ENCODE results near the gene PRKCA.

Gene PRKCA

GRCh38 chr17:66429680-66430079 is 127.3 kb downstream of the PRKCA start:
- Histone ChIP-seq H3K79me2 (ENCODE audit: control insufficient read depth, low read length) (peaks cover 5% of the 10 kb centered on the region; the same call in 1 of the 2 replicates), H3K27me3 (ENCODE audit: control insufficient read depth, low read length) (no peaks in the 10 kb centered on the region), H4K20me1 (ENCODE audit: control insufficient read depth, insufficient read depth, low read depth, low read length) (no peaks in the 10 kb centered on the region), H3K4me1 (ENCODE audit: control insufficient read depth, low read length) (peaks cover 32% of the 10 kb centered on the region), H3K4me3 (ENCODE audit: low read length) (no peak overlapping the region), H3K27ac (ENCODE audit: low read depth, low read length) (no peak overlapping the region), H3F3A (ENCODE audit: control insufficient read depth, insufficient read depth) (no peaks in the 10 kb centered on the region), H3K9me2 (replicated peaks; ENCODE audit: control insufficient read depth, low read length) (no peaks in the 10 kb centered on the region), H3K36me3 (ENCODE audit: control insufficient read depth, low read length) (no peaks in the 10 kb centered on the region), H3K4me2 (ENCODE audit: low read length) (no peak overlapping the region), H3K9me3 (ENCODE audit: control insufficient read depth, insufficient read depth, low read length) (no peaks in the 10 kb centered on the region)
- no peak for TF ChIP-seq CTCF (IDR thresholded peaks at IDR 0.05; ENCODE audit: low read depth, low read length, poor library complexity, severe bottlenecking)
- no peak for TF ChIP-seq EZH2phosphoT487 (IDR thresholded peaks at IDR 0.05; ENCODE audit: borderline replicate concordance, low read length)

- Histone ChIP-seq H3K9me3 (ENCODE audit: control insufficient read depth, insufficient read depth, low read length) (no peaks in the 10 kb centered on the region), H3F3A (ENCODE audit: control insufficient read depth, insufficient read depth) (no peaks in the 10 kb centered on the region), H3K36me3 (ENCODE audit: control insufficient read depth, low read length) (no peaks in the 10 kb centered on the region), H3K4me1 (ENCODE audit: control insufficient read depth, low read length) (peaks cover 29% of the 10 kb centered on the region), H3K79me2 (ENCODE audit: control insufficient read depth, low read length) (peaks cover 5% of the 10 kb centered on the region; the same call in 1 of the 2 replicates), H4K20me1 (ENCODE audit: control insufficient read depth, insufficient read depth, low read depth, low read length) (no peaks in the 10 kb centered on the region), H3K27me3 (ENCODE audit: control insufficient read depth, low read length) (no peaks in the 10 kb centered on the region), H3K27ac (ENCODE audit: low read depth, low read length) (no peak overlapping the region), H3K9me2 (replicated peaks; ENCODE audit: control insufficient read depth, low read length) (no peaks in the 10 kb centered on the region), H3K4me2 (ENCODE audit: low read length) (no peak overlapping the region), H3K4me3 (ENCODE audit: low read length) (no peak overlapping the region)
- TF ChIP-seq EZH2phosphoT487 (IDR thresholded peaks at IDR 0.05; ENCODE audit: borderline replicate concordance, low read length) (no peak), CTCF (IDR thresholded peaks at IDR 0.05; ENCODE audit: low read depth, low read length, poor library complexity, severe bottlenecking) (no peak)
These were observed 128.7 kb downstream of the PRKCA start for GRCh38 chr17:66430846-66431795.

- Histone ChIP-seq H3K27ac (ENCODE audit: low read depth, low read length) (no peak overlapping the region), H3K4me1 (ENCODE audit: control insufficient read depth, low read length) (peaks cover 24% of the 10 kb centered on the region), H3K79me2 (ENCODE audit: control insufficient read depth, low read length) (peaks cover 5% of the 10 kb centered on the region; the same call in 1 of the 2 replicates), H4K20me1 (ENCODE audit: control insufficient read depth, insufficient read depth, low read depth, low read length) (no peaks in the 10 kb centered on the region), H3K36me3 (ENCODE audit: control insufficient read depth, low read length) (no peaks in the 10 kb centered on the region), H3K4me3 (ENCODE audit: low read length) (no peak overlapping the region), H3K4me2 (ENCODE audit: low read length) (no peak overlapping the region), H3K27me3 (ENCODE audit: control insufficient read depth, low read length) (no peaks in the 10 kb centered on the region), H3K9me3 (ENCODE audit: control insufficient read depth, insufficient read depth, low read length) (no peaks in the 10 kb centered on the region), H3F3A (ENCODE audit: control insufficient read depth, insufficient read depth) (no peaks in the 10 kb centered on the region), H3K9me2 (replicated peaks; ENCODE audit: control insufficient read depth, low read length) (no peaks in the 10 kb centered on the region)
- no peak for TF ChIP-seq CTCF (IDR thresholded peaks at IDR 0.05; ENCODE audit: low read depth, low read length, poor library complexity, severe bottlenecking)
- TF ChIP-seq EZH2phosphoT487 (IDR thresholded peaks at IDR 0.05; ENCODE audit: borderline replicate concordance, low read length) = no peak
These were observed 129.5 kb downstream of the PRKCA start for GRCh38 chr17:66431910-66432309.

All from DOHH2 (cell line).